ENCODE results near the gene CADM2.

DNA sequence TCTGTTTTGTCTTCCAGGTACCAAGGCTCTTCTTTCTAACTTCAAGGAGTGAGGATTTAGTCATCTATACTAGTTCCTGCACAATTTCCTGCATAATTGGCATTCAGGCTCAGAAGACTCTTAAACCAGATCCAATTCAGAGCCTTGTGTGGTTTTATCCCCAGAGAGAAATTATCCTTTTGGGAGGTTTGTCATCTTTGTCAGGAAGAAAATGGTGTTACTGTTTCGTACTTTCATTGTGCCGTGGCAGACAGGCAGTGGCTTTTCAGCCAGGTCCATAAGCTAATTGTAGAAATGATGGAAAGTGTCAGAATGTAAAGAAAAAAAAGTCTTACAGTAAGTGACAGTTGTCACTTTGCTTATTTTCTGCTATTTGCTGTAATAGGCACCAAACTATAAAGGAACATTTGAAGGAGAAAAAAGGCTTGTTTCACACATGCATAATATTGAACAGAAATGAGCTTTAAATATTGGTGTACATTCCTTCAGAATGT is 82.8 kb downstream of the CADM2 start:
- TF ChIP-seq, protein P1, sequence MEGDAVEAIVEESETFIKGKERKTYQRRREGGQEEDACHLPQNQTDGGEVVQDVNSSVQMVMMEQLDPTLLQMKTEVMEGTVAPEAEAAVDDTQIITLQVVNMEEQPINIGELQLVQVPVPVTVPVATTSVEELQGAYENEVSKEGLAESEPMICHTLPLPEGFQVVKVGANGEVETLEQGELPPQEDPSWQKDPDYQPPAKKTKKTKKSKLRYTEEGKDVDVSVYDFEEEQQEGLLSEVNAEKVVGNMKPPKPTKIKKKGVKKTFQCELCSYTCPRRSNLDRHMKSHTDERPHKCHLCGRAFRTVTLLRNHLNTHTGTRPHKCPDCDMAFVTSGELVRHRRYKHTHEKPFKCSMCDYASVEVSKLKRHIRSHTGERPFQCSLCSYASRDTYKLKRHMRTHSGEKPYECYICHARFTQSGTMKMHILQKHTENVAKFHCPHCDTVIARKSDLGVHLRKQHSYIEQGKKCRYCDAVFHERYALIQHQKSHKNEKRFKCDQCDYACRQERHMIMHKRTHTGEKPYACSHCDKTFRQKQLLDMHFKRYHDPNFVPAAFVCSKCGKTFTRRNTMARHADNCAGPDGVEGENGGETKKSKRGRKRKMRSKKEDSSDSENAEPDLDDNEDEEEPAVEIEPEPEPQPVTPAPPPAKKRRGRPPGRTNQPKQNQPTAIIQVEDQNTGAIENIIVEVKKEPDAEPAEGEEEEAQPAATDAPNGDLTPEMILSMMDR (IDR thresholded peaks at IDR 0.05) = no peak
- no peak for TF ChIP-seq POLR2AphosphoS5 (IDR thresholded peaks at IDR 0.05; ENCODE audit: low read depth, low read length)
- TF ChIP-seq, protein P2, sequence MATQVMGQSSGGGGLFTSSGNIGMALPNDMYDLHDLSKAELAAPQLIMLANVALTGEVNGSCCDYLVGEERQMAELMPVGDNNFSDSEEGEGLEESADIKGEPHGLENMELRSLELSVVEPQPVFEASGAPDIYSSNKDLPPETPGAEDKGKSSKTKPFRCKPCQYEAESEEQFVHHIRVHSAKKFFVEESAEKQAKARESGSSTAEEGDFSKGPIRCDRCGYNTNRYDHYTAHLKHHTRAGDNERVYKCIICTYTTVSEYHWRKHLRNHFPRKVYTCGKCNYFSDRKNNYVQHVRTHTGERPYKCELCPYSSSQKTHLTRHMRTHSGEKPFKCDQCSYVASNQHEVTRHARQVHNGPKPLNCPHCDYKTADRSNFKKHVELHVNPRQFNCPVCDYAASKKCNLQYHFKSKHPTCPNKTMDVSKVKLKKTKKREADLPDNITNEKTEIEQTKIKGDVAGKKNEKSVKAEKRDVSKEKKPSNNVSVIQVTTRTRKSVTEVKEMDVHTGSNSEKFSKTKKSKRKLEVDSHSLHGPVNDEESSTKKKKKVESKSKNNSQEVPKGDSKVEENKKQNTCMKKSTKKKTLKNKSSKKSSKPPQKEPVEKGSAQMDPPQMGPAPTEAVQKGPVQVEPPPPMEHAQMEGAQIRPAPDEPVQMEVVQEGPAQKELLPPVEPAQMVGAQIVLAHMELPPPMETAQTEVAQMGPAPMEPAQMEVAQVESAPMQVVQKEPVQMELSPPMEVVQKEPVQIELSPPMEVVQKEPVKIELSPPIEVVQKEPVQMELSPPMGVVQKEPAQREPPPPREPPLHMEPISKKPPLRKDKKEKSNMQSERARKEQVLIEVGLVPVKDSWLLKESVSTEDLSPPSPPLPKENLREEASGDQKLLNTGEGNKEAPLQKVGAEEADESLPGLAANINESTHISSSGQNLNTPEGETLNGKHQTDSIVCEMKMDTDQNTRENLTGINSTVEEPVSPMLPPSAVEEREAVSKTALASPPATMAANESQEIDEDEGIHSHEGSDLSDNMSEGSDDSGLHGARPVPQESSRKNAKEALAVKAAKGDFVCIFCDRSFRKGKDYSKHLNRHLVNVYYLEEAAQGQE (IDR thresholded peaks at IDR 0.05; ENCODE audit: insufficient read depth in 1 of 2, low read depth in 2 of 2, low read length in 1 of 2) = no peak
